Measurements from ENCODE around the gene PFN4.

DNA sequence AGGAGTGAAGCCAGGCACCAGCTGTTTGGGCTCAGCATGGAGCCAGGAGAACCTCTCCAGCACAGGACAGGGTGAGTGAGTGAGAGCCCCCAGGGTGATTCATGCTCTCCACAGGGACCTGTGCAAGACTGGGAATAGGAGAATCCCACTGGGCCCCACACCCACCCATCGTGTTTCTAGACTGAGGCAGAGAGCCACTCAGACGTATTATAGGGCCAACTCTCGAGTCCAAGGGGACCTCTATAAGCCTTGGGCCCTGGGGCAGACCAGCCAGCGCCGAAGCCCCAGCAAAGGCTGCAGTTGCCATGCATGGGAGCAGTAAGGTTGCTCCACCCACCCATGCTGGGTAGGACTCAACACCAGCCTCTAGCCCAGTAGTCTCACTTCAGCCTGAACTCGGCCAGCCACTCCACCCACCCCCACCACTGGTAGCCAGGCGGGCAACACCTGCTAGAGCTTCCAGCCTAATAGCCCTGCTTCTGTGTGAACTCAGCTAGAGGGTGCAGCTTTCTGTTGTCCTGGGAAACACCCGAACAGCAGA, 19.0 kb downstream of the PFN4 start:
- TF ChIP-seq POLR2A (IDR thresholded peaks at IDR 0.05), result no peak
- TF ChIP-seq, protein P1, sequence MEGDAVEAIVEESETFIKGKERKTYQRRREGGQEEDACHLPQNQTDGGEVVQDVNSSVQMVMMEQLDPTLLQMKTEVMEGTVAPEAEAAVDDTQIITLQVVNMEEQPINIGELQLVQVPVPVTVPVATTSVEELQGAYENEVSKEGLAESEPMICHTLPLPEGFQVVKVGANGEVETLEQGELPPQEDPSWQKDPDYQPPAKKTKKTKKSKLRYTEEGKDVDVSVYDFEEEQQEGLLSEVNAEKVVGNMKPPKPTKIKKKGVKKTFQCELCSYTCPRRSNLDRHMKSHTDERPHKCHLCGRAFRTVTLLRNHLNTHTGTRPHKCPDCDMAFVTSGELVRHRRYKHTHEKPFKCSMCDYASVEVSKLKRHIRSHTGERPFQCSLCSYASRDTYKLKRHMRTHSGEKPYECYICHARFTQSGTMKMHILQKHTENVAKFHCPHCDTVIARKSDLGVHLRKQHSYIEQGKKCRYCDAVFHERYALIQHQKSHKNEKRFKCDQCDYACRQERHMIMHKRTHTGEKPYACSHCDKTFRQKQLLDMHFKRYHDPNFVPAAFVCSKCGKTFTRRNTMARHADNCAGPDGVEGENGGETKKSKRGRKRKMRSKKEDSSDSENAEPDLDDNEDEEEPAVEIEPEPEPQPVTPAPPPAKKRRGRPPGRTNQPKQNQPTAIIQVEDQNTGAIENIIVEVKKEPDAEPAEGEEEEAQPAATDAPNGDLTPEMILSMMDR (IDR thresholded peaks at IDR 0.05 in 4 of 5, conservative IDR thresholded peaks at IDR 0.05 in 1 of 5), result no peak
